Mucosa of rectum (tissue), 2 donors: ENCODE results near the gene NINJ1.

Experiments
- H3K27ac ChIP-seq, 2 donors: one replicate each; pipeline ENCODE4 v1.7.0; 2013; ENCODE audit warnings: inconsistent platforms in 2 of 2, low read depth in 2 of 2, low read length in 2 of 2
- H3K27me3 ChIP-seq, 2 donors: one replicate each; pipeline ENCODE4 v1.7.0; 2013; ENCODE audit warnings: low read length in 2 of 2; ENCODE audit not compliant: control insufficient read depth in 2 of 2, insufficient read depth in 2 of 2
- H3K36me3 ChIP-seq, 2 donors: one replicate each; pipeline ENCODE4 v1.7.0; 2013; ENCODE audit warnings: low read length in 2 of 2; ENCODE audit not compliant: control insufficient read depth in 2 of 2, insufficient read depth in 2 of 2
- H3K4me1 ChIP-seq, 2 donors: one replicate each; pipeline ENCODE4 v1.7.0; 2013; ENCODE audit warnings: low read length in 2 of 2, mild to moderate bottlenecking in 1 of 2; ENCODE audit not compliant: control insufficient read depth in 2 of 2, insufficient read depth in 2 of 2
- H3K4me3 ChIP-seq, 2 donors: one replicate each; pipeline ENCODE4 v1.7.0; 2013; ENCODE audit warnings: low read length in 2 of 2
- H3K9ac ChIP-seq, 2 donors: one replicate each; pipeline ENCODE4 v1.7.0; 2013; ENCODE audit warnings: low read length in 2 of 2, low read depth in 1 of 2, mild to moderate bottlenecking in 1 of 2
- H3K9me3 ChIP-seq, 2 donors: one replicate each; pipeline ENCODE4 v1.7.0; 2013; ENCODE audit warnings: low read length in 2 of 2; ENCODE audit not compliant: control insufficient read depth in 2 of 2
- donor health status: healthy.
- donor health status: Normal muscosa, but diverticular disease.

Gene NINJ1

DNA sequence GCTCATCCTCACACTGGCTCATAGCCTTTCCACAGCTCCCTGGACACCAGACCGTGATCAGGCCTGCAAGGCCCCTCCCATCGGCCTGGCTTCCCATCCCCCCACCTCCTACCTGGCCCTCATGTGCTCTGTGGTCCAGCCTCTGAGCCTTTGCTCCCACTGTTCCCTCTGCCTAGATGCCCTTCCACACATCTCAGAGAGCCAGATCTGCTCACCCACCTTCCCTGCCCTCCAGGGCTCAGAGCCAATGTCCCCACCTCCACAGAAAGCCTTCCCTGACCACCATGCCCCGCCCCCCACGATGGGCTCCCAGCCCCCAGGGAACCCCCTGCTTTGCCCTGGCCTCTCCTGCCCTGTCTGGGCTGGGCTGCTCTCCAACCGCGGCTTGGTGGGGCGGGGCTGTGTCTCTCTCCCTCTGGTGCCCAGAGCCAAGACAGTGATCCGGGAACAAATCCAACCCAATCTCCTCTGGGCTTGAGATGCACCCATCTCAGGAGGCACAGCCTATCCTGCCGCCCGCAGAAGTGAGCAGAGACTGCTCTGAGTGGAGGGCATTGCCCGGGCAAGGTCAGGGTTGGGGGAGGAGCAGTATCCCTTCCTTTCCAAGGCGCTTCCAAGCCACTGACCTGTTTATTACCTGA is 1.6 kb downstream of the NINJ1 start:
- no peaks in the 10 kb centered on the region for H3K27me3 ChIP-seq
- peaks cover 43 to 52% of the 10 kb centered on the region in 2 donors for H3K4me1 ChIP-seq
- peak overlapping the region; percentile 83 to 85 for H3K4me3 ChIP-seq
- H3K36me3 ChIP-seq, result no peaks in the 10 kb centered on the region
- peak overlapping the region; percentile 85 to 95 for H3K9ac ChIP-seq
- no peaks in the 10 kb centered on the region for H3K9me3 ChIP-seq
- peak overlapping the region; percentile 94 for H3K27ac ChIP-seq

DNA sequence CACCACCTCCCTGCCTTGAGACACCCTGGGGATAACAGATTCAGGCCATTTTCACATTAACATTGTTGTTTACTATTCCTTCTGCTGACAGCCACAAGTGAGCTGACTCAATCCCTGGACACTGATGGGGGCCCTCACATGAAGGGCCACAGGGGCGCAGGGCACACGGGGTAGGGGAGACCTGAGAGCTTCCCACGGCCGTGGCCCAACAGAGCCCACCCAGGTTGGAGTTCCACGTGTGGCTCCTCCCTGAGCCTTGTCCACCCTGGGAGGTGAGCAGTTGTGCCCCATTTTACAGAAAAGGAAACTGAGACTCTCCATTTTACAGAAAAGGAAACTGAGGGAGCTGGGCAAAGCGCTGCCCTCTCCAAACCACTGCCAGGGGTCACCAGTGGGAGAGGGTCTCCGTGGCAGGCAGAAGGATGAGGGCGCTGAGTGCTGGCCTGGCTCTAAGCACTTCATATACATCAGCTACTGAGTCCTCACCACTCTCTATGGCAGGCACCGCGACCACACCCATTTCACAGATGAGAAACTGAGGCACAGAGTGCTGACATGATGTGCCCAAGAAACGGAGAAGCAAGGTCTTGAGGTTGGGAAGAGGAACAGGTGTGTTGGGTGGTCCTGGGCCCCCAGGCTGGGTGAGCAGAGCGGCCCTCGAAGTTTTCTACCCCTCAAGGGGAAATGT is 2.3 kb downstream of the NINJ1 start:
- Histone ChIP-seq H3K36me3 (no peaks in the 10 kb centered on the region), H3K27me3 (no peaks in the 10 kb centered on the region), H3K9ac (peak overlapping the region in 1 of 2 donors; percentile 66), H3K4me1 (peaks cover 47 to 59% of the 10 kb centered on the region in 2 donors), H3K27ac (peak overlapping the region; percentile 44 to 94), H3K4me3 (peak overlapping the region; percentile 10 to 85), H3K9me3 (no peaks in the 10 kb centered on the region)

DNA sequence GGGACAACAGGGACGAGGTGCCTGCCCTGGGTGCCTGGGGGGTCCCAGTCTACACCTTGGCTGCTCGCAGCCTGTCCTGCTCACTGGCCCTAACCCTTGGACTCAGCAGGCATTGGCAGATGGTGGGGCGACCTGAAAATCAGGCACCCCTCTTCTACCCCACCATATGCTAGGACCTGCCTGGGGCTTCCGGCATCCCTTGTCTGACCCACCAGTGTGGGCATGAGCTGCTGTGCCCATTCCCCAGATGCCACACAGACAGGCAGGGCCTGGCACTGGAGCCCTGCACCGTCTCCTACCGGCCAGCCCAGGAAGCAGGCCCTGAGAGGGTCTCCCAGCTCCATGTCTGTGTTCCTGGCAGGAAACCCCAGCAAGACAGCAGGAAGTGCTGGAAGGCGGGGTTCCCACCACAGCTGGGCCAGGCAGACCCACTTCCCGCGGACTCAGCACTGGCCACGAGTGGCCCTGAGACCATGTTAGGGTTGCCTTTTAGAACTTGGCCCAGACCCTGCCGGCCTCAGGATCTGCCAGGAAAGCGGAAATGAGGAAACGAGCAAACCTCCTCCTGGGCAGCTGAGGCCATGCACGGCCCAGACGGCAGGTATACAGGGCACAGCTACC is 3.1 kb downstream of the NINJ1 start:
- Histone ChIP-seq H3K4me3 (peak overlapping the region; percentile 7 to 37), H3K9me3 (no peaks in the 10 kb centered on the region), H3K4me1 (peaks cover 46 to 59% of the 10 kb centered on the region in 2 donors), H3K36me3 (peaks cover 0 to 3% of the 10 kb centered on the region in 2 donors), H3K9ac (peak overlapping the region in 1 of 2 donors; percentile 66), H3K27me3 (no peaks in the 10 kb centered on the region), H3K27ac (peak overlapping the region; percentile 44 to 94)

DNA sequence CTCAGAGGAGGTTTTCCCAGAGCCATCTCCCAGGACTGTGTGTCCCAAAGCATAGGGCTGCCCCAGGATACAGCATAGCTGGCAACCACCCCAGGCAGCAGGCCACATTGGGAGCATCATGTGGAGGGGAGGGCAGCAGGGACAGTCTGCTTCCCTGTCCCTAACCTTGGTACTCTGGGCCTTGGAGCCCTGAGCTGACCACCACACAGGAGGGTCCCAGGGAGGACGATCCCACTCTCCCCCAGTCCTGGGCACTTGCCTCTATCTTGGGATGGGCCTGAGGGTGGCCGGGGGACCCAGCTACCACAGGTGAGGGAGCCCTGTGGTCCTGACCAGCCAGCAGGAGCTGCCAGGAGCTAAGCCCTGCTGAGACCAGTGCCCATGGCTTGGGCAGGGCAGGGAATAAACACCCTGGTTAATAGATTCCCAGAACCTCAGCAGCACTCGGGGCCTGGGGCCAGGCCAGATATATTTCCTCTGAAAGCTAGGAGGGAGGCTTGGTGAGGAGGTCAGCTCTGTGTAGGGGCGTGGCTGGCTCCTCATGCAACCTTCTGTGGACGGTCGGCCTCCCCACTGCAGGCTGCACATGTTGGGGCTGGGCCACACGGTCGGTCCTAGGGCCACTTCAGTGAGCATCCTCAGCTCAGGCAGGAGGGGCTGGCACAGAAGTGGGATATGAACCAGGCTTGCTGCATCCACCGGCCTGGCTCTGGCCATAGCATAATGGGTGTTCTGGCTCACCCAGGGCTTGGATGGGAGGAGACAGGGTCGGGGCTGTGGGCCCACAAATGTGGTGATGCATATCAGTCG is 4.2 kb downstream of the NINJ1 start:
- H3K4me3 ChIP-seq, result no peak overlapping the region
- peak overlapping the region; percentile 38 to 94 for H3K27ac ChIP-seq
- H3K36me3 ChIP-seq, result peaks cover 0 to 8% of the 10 kb centered on the region in 2 donors
- peaks cover 41 to 55% of the 10 kb centered on the region in 2 donors for H3K4me1 ChIP-seq
- H3K9ac ChIP-seq, result no peak overlapping the region
- H3K9me3 ChIP-seq, result no peaks in the 10 kb centered on the region
- no peaks in the 10 kb centered on the region for H3K27me3 ChIP-seq

DNA sequence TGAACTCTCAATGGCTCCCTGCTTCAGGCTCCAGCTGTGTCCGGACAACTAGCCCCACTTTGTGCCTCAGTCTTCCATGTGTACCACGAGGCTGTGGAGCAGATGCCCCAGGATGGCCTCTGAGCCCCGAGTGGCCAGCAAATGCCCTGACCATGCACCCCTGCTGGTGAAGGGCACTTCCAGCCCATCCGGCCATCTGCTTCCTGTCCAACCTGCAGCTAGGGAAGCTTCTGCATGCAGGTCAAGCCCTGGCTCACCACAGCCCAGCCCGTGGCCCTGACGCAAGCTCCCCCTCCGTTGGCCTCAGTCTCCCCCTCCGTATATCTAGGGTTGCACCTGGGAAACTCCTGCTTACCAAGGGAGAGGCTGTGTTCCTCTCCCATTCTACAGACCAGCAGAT is 4.8 kb downstream of the NINJ1 start:
- H3K9me3 ChIP-seq, result no peaks in the 10 kb centered on the region
- H3K36me3 ChIP-seq, result peaks cover 0 to 13% of the 10 kb centered on the region in 2 donors
- H3K27me3 ChIP-seq, result no peaks in the 10 kb centered on the region
- peak overlapping the region; percentile 12 to 63 for H3K27ac ChIP-seq
- peaks cover 35 to 50% of the 10 kb centered on the region in 2 donors for H3K4me1 ChIP-seq
- peak overlapping the region in 1 of 2 donors; percentile 6 for H3K9ac ChIP-seq
- H3K4me3 ChIP-seq, result no peak overlapping the region

DNA sequence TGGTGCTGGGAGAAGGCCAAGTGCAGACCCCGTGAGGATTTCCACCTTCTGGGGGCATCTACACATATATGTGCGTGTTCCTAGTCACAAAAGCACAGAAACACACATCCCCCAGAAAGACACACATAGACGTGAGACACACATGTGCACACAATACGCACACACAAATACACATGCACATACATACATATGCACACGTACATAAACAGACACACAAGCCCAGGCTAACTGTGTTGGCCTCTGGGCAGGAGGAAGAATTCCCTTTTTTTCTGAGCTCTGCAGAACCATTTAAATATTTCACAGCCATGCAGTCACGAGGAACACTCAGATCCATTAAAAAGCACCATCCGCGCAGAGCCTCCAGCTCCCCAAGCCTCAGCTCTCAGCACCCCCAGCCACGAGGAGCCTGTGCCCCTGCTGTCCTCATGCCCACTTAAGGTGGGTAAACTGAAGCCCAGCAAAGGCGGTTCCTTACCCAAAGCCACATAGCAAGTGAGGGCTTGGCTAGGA is 5.3 kb downstream of the NINJ1 start:
- H3K4me3 ChIP-seq, result no peak overlapping the region
- H3K9ac ChIP-seq, result peak overlapping the region in 1 of 2 donors; percentile 6
- peaks cover 35 to 50% of the 10 kb centered on the region in 2 donors for H3K4me1 ChIP-seq
- no peaks in the 10 kb centered on the region for H3K9me3 ChIP-seq
- H3K27ac ChIP-seq, result peak overlapping the region in 1 of 2 donors; percentile 46
- H3K27me3 ChIP-seq, result no peaks in the 10 kb centered on the region
- peaks cover 0 to 14% of the 10 kb centered on the region in 2 donors for H3K36me3 ChIP-seq

DNA sequence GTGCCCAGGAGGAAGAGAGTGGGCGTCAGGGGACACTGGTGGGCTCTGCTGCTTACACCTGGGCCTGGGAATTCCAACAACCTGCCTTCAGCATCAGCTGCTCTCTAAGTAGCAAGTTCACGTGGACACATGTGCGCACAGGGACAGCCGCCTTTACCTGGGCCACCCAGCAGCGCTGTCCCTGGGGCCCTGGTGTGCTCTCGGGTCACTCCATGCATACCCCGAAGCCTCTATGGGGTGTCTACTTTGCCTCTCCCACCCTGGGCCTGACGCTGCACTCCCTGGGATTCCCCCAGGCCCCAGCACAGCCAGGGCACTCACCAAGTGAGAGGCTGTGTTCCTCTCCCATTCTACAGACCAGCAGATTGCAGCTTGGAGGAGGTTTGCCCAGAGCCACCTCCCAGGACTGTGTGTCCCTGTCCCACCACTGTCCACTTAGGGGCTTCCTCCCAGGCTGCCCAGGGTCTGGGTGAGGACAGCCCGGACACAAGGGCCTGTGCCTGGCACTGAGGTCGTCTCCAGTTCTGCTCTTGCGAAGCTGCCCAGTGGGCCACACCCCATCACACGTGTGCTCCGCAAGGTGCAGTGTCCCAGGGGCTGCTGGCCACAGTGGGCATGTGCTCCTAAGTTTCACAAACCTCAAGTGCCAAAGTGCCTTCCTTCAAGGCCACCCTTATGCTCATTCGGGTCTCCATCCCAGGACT is 5.9 kb downstream of the NINJ1 start:
- Histone ChIP-seq H3K27me3 (no peaks in the 10 kb centered on the region), H3K4me3 (no peak overlapping the region), H3K27ac (peak overlapping the region in 1 of 2 donors; percentile 67), H3K36me3 (peaks cover 0 to 18% of the 10 kb centered on the region in 2 donors), H3K9ac (no peak overlapping the region), H3K4me1 (peaks cover 31 to 48% of the 10 kb centered on the region in 2 donors), H3K9me3 (no peaks in the 10 kb centered on the region)

DNA sequence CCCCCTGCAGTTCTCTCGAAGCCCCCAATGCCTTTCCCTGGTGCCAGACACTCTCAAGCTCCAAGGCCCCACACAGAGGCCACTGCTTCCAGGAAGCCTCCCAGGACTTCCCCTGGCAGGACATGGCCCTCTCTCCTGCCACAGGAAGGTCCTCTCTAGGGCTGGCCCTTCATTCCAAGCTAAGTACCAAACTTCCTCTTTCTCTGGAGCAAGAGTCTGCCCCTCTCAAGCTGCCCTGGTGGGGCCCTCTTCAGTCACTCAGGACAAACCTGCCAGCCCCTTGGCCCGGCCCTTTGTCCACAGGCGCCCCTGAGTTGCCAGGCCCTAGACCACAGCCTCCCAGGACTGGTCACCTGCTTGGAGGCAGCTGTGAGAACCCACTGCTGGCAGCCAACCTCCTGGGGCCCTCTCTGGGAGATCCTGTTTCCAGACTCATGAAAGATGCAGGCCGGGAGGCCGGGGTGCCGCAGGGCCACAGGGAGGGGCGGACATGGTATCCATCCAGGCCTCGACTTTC is 6.6 kb downstream of the NINJ1 start:
- Histone ChIP-seq H3K4me1 (peaks cover 24 to 41% of the 10 kb centered on the region in 2 donors), H3K27me3 (no peaks in the 10 kb centered on the region), H3K9me3 (no peaks in the 10 kb centered on the region), H3K36me3 (peaks cover 0 to 18% of the 10 kb centered on the region in 2 donors), H3K9ac (no peak overlapping the region), H3K4me3 (no peak overlapping the region), H3K27ac (peak overlapping the region; percentile 42 to 67)

DNA sequence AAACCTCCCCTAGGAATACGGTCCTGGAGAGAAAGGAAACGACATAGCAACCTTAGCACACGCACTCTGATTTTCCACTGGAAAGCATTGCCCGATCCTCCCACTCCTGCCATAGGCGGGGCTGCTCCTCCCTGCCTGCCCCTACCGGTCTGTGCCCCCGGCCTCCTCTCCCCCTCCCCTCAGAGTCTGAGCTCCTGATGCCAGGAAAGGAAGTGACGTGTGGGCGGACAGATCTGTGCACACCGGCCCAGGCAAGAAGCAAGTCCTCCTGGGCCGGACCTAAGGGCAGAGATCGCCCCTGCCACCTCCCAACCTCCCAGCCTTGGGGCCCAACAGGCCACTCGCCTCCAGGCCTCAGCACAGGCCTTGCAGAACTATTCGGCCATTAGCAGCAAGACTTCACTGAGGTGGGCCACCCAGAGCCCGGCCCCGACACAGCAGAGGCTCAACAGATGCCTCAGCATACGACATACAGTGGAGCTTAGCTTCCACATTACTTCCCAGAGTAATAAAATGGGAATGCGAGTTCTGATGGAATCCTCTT is 7.2 kb downstream of the NINJ1 start:
- no peaks in the 10 kb centered on the region for H3K9me3 ChIP-seq
- H3K4me1 ChIP-seq, result peaks cover 18 to 35% of the 10 kb centered on the region in 2 donors
- H3K27me3 ChIP-seq, result no peaks in the 10 kb centered on the region
- no peak overlapping the region for H3K4me3 ChIP-seq
- peak overlapping the region in 1 of 2 donors; percentile 41 for H3K9ac ChIP-seq
- peak overlapping the region; percentile 42 to 67 for H3K27ac ChIP-seq
- peaks cover 0 to 18% of the 10 kb centered on the region in 2 donors for H3K36me3 ChIP-seq
